ENCODE data around the gene OXSR1. TPM values are rescaled to one million over a fixed set of nuclear protein-coding genes. Genes with fewer than 3 reads are reported as not detected.

OXSR1 gene
- total and polyA plus RNA-seq, 4 donors = 4.3 to 24.7 (median 12.2) TPM

DNA sequence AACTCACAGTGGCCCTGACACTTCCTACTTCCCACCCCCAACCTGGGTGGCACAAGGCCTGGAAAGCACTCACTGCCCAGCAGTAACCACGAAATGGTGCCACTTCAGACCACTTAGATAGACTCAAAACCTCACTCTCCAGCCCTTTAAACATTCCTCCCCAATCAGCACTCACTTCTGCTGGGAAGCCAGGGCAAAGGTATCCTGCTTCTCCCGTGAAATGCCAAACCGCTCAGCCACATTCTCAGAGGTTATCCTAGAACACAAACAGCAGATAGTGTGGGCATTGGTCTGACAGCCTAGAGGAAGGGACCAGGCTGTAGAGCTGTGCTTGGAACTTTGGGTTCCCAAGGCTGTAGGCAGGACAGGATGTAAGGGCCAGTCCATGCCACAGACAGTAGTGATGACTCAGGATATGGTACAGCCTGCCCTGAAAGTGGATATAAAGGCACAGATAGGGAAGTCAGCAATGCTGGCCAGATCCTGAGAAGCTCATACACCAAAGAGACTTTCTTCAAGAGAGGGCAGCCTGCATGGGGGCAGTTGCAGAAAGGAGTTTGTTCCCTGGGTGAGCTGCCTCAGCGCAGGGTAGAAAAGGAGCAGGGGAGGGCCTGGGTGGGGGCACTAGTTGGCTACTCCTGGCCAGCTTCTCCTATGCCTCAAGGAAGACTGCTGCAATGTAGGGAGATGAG lies 37.6 kb upstream of the OXSR1 start:
- TF ChIP-seq SP1 (IDR thresholded peaks at IDR 0.05) = no peak
- peak in 1 of 2 donors; percentile 12 for TF ChIP-seq HNF4A (conservative IDR thresholded peaks at IDR 0.05)
- Histone ChIP-seq H3K36me3 (ENCODE audit: control insufficient read depth in 4 of 4, insufficient read depth in 3 of 4, low read depth in 1 of 4, low read length in 3 of 4) (peaks cover 23 to 63% (median 53%) of the 10 kb centered on the region in 4 donors), H3K4me3 (ENCODE audit: low read depth in 1 of 3, low read length in 3 of 3) (no peak overlapping the region), H3K27ac (ENCODE audit: low read depth in 1 of 2, low read length in 2 of 2) (peak overlapping the region in 1 of 2 donors; percentile 16), H3K9me3 (ENCODE audit: control insufficient read depth in 4 of 4, low read length in 3 of 4) (no peaks in the 10 kb centered on the region), H3K9ac (ENCODE audit: low read depth in 1 of 2, low read length in 2 of 2) (no peak overlapping the region), H3K27me3 (ENCODE audit: control insufficient read depth in 4 of 4, insufficient read depth in 4 of 4, low read length in 3 of 4) (no peaks in the 10 kb centered on the region), H3K4me1 (ENCODE audit: control insufficient read depth in 4 of 4, insufficient read depth in 4 of 4, low read length in 3 of 4) (peaks cover 21 to 96% (median 77%) of the 10 kb centered on the region in 4 donors)
- peak; percentile 26 for DNase-seq (ENCODE audit: low spot score)
- WGBS = 64% methylated on average over 4 of the region's 4 CpGs

- H3K27me3 ChIP-seq (ENCODE audit: control insufficient read depth in 4 of 4, insufficient read depth in 4 of 4, low read length in 3 of 4) = no peaks in the 10 kb centered on the region
- peaks cover 18 to 63% (median 52%) of the 10 kb centered on the region in 4 donors for H3K36me3 ChIP-seq (ENCODE audit: control insufficient read depth in 4 of 4, insufficient read depth in 3 of 4, low read depth in 1 of 4, low read length in 3 of 4)
- 53% methylated on average over 1 of the region's 1 CpG for WGBS
- H3K9ac ChIP-seq (ENCODE audit: low read depth in 1 of 2, low read length in 2 of 2) = no peak overlapping the region
- peaks cover 20 to 96% (median 77%) of the 10 kb centered on the region in 4 donors for H3K4me1 ChIP-seq (ENCODE audit: control insufficient read depth in 4 of 4, insufficient read depth in 4 of 4, low read length in 3 of 4)
- TF ChIP-seq, protein P1, sequence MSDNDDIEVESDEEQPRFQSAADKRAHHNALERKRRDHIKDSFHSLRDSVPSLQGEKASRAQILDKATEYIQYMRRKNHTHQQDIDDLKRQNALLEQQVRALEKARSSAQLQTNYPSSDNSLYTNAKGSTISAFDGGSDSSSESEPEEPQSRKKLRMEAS (IDR thresholded peaks at IDR 0.05) = no peak
- TF ChIP-seq TAF1 (conservative IDR thresholded peaks at IDR 0.05) (no peak), YY1 (IDR thresholded peaks at IDR 0.05) (no peak), HNF4G (IDR thresholded peaks at IDR 0.05) (no peak)
- TF ChIP-seq, protein P2, sequence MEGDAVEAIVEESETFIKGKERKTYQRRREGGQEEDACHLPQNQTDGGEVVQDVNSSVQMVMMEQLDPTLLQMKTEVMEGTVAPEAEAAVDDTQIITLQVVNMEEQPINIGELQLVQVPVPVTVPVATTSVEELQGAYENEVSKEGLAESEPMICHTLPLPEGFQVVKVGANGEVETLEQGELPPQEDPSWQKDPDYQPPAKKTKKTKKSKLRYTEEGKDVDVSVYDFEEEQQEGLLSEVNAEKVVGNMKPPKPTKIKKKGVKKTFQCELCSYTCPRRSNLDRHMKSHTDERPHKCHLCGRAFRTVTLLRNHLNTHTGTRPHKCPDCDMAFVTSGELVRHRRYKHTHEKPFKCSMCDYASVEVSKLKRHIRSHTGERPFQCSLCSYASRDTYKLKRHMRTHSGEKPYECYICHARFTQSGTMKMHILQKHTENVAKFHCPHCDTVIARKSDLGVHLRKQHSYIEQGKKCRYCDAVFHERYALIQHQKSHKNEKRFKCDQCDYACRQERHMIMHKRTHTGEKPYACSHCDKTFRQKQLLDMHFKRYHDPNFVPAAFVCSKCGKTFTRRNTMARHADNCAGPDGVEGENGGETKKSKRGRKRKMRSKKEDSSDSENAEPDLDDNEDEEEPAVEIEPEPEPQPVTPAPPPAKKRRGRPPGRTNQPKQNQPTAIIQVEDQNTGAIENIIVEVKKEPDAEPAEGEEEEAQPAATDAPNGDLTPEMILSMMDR (IDR thresholded peaks at IDR 0.05; ENCODE audit: low read depth, low read length, missing input control) = no peak
- H3K27ac ChIP-seq (ENCODE audit: low read depth in 1 of 2, low read length in 2 of 2) = peak overlapping the region in 1 of 2 donors; percentile 16
- H3K4me3 ChIP-seq (ENCODE audit: low read depth in 1 of 3, low read length in 3 of 3) = no peak overlapping the region
- DNase-seq (ENCODE audit: low spot score) = no peak
- H3K9me3 ChIP-seq (ENCODE audit: control insufficient read depth in 4 of 4, low read length in 3 of 4) = no peaks in the 10 kb centered on the region
These were observed 37.1 kb upstream of the OXSR1 start for GRCh38 chr3:38128303-38128655.

- Histone ChIP-seq H3K9me3 (ENCODE audit: control insufficient read depth in 4 of 4, low read length in 3 of 4) (no peaks in the 10 kb centered on the region), H3K27ac (ENCODE audit: low read depth in 1 of 2, low read length in 2 of 2) (peak overlapping the region; percentile 0 to 14), H3K4me1 (ENCODE audit: control insufficient read depth in 4 of 4, insufficient read depth in 4 of 4, low read length in 3 of 4) (peaks cover 23 to 96% (median 78%) of the 10 kb centered on the region in 4 donors), H3K36me3 (ENCODE audit: control insufficient read depth in 4 of 4, insufficient read depth in 3 of 4, low read depth in 1 of 4, low read length in 3 of 4) (peaks cover 18 to 60% (median 51%) of the 10 kb centered on the region in 4 donors), H3K9ac (ENCODE audit: low read depth in 1 of 2, low read length in 2 of 2) (no peak overlapping the region), H3K4me3 (ENCODE audit: low read depth in 1 of 3, low read length in 3 of 3) (no peak overlapping the region), H3K27me3 (ENCODE audit: control insufficient read depth in 4 of 4, insufficient read depth in 4 of 4, low read length in 3 of 4) (no peaks in the 10 kb centered on the region)
- peak; percentile 30 for DNase-seq (ENCODE audit: low spot score)
- 75% methylated on average over 5 of the region's 5 CpGs for WGBS
- TF ChIP-seq HNF4A (conservative IDR thresholded peaks at IDR 0.05) (peak in 1 of 2 donors; percentile 41), JUND (IDR thresholded peaks at IDR 0.05) (no peak)
These were observed 36.3 kb upstream of the OXSR1 start for GRCh38 chr3:38129058-38129457.

DNA sequence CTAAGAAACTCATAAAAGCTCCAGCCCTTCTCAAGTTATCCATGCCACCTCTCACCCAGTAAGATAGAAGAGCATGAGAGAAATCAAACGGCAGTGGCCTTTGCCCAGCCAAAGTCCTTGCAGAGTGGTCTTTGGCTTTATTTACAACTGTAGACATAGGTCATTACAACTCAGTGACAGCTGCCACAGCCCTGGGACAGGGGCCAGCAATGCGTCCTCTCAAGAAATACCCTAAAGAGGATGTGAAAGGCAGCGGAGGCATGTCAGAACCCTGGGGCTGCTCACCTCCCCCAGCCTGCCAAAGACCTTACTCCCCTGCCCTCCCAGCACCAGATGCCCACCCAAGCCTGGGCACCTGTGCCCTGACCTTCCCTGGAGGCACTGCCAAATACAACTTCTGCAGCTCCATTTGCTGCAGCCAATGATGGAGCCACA lies 34.7 kb upstream of the OXSR1 start:
- WGBS = 33% methylated on average over 3 of the region's 3 CpGs
- H3K4me3 ChIP-seq (ENCODE audit: low read depth in 1 of 3, low read length in 3 of 3) = no peak overlapping the region
- H3K36me3 ChIP-seq (ENCODE audit: control insufficient read depth in 4 of 4, insufficient read depth in 3 of 4, low read depth in 1 of 4, low read length in 3 of 4) = peaks cover 18 to 53% (median 45%) of the 10 kb centered on the region in 4 donors
- H3K4me1 ChIP-seq (ENCODE audit: control insufficient read depth in 4 of 4, insufficient read depth in 4 of 4, low read length in 3 of 4) = peaks cover 23 to 91% (median 75%) of the 10 kb centered on the region in 4 donors
- H3K27me3 ChIP-seq (ENCODE audit: control insufficient read depth in 4 of 4, insufficient read depth in 4 of 4, low read length in 3 of 4) = no peaks in the 10 kb centered on the region
- H3K9ac ChIP-seq (ENCODE audit: low read depth in 1 of 2, low read length in 2 of 2) = no peak overlapping the region
- DNase-seq (ENCODE audit: low spot score) = peak; percentile 59
- H3K9me3 ChIP-seq (ENCODE audit: control insufficient read depth in 4 of 4, low read length in 3 of 4) = no peaks in the 10 kb centered on the region
- H3K27ac ChIP-seq (ENCODE audit: low read depth in 1 of 2, low read length in 2 of 2) = peak overlapping the region; percentile 77 to 84
- TF ChIP-seq SP1 (IDR thresholded peaks at IDR 0.05) = peak; percentile 99
- peak; percentile 97 for TF ChIP-seq HNF4G (IDR thresholded peaks at IDR 0.05)
- TF ChIP-seq EGR1 (IDR thresholded peaks at IDR 0.05; ENCODE audit: low read depth in 2 of 2) = no peak
- TF ChIP-seq FOXA2 (IDR thresholded peaks at IDR 0.05) = peak; percentile 91
- TF ChIP-seq, protein P3, sequence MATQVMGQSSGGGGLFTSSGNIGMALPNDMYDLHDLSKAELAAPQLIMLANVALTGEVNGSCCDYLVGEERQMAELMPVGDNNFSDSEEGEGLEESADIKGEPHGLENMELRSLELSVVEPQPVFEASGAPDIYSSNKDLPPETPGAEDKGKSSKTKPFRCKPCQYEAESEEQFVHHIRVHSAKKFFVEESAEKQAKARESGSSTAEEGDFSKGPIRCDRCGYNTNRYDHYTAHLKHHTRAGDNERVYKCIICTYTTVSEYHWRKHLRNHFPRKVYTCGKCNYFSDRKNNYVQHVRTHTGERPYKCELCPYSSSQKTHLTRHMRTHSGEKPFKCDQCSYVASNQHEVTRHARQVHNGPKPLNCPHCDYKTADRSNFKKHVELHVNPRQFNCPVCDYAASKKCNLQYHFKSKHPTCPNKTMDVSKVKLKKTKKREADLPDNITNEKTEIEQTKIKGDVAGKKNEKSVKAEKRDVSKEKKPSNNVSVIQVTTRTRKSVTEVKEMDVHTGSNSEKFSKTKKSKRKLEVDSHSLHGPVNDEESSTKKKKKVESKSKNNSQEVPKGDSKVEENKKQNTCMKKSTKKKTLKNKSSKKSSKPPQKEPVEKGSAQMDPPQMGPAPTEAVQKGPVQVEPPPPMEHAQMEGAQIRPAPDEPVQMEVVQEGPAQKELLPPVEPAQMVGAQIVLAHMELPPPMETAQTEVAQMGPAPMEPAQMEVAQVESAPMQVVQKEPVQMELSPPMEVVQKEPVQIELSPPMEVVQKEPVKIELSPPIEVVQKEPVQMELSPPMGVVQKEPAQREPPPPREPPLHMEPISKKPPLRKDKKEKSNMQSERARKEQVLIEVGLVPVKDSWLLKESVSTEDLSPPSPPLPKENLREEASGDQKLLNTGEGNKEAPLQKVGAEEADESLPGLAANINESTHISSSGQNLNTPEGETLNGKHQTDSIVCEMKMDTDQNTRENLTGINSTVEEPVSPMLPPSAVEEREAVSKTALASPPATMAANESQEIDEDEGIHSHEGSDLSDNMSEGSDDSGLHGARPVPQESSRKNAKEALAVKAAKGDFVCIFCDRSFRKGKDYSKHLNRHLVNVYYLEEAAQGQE (IDR thresholded peaks at IDR 0.05) = peak; percentile 78
- peak; percentile 19 for TF ChIP-seq NR2F2 (IDR thresholded peaks at IDR 0.05)
- peak; percentile 81 for TF ChIP-seq FOXA1 (IDR thresholded peaks at IDR 0.05)
- TF ChIP-seq GABPA (IDR thresholded peaks at IDR 0.05 in 1 of 2, conservative IDR thresholded peaks at IDR 0.05 in 1 of 2) = peak in 1 of 2 donors; percentile 13
- TF ChIP-seq JUND (IDR thresholded peaks at IDR 0.05) = peak; percentile 72 to 97
- TF ChIP-seq TAF1 (conservative IDR thresholded peaks at IDR 0.05) = no peak
- TF ChIP-seq HNF4A (conservative IDR thresholded peaks at IDR 0.05) = peak; percentile 99 to 100
- no peak for TF ChIP-seq ATF3 (IDR thresholded peaks at IDR 0.05)

Measured in liver (tissue), 9 donors.